HCT116 (cell line): ENCODE measurements around the gene PDE6C. TPM values are rescaled to one million over a fixed set of nuclear protein-coding genes. Genes with fewer than 3 reads are reported as not detected.

Experiments
- ATAC-seq: fragments of 200-7000 bp; cut with Tn5 transposase; 2 replicates; pipeline ENCODE4 v1.9.1; 2020; ENCODE audit warnings: mild to moderate bottlenecking, moderate library complexity
- BruUV-seq: library from RNA; stranded (reverse); fragments of 400-500 nt; replicated peaks from 2 replicates; lab custom pipeline; 2021; lab: Mats Ljungman, UMichigan
- CTCF ChIA-PET: fragments of 300-600 bp; sonication (Branson Sonifier 250); formaldehyde crosslinking; loops from one replicate; lab custom pipeline; 2021; ENCODE audit warnings: antibody characterized with exemption; lab: Charles Lee
- POLR2A ChIA-PET: fragments of 300-600, 350-600 bp; sonication (Branson Sonifier 250); formaldehyde crosslinking; loops from one replicate; lab custom pipeline; 2021; ENCODE audit warnings: antibody characterized with exemption; lab: Charles Lee
- RAD21 ChIA-PET, 2 experiments: fragments of 300-600 bp; sonication (Branson Sonifier 250); formaldehyde crosslinking; loops; one replicate each; lab custom pipeline; 2023; ENCODE audit warnings: low total read pairs in 2 of 2; ENCODE audit not compliant: uncharacterized antibody in 2 of 2, unreplicated experiment in 2 of 2, low non-redundant PET in 1 of 2; lab: Charles Lee
- DNase-seq: peaks from one replicate; pipeline ENCODE4 v3.0.0-alpha.2; 2010; ENCODE audit warnings: low read depth, low spot score
- H2AFZ ChIP-seq: fragments of 200-600 bp; shearing (Covaris generic), sonication (generic); 2 replicates; pipeline ENCODE4 v1.6.1; 2017; ENCODE audit warnings: low read depth, mixed run types, mixed read lengths, antibody characterized with exemption, low read length; ENCODE audit not compliant: poor library complexity, severe bottlenecking
- H3K27ac ChIP-seq: 2 replicates; pipeline ENCODE4 v1.5.1; 2012; ENCODE audit warnings: low read depth, low read length
- H3K27me3 ChIP-seq: fragments of 200-600 bp; sonication (generic); 2 replicates; pipeline ENCODE4 v1.6.1; 2016; ENCODE audit warnings: mixed run types, low read length, mixed read lengths; ENCODE audit not compliant: insufficient read depth
- H3K36me3 ChIP-seq, 2 experiments: fragments of 200-500 bp in 1 of 2; fragments of 200-600 bp in 1 of 2; sonication (Bioruptor generic) in 1 of 2; sonication (generic) in 1 of 2; 2 replicates each; pipeline versions ENCODE4 v1.5.1 to v1.6.1; 2014 to 2016; ENCODE audit warnings: low read length in 2 of 2, inconsistent platforms in 1 of 2, mixed read lengths in 1 of 2, mixed run types in 1 of 2; ENCODE audit not compliant: insufficient read depth in 2 of 2, control insufficient read depth in 1 of 2
- H3K4me1 ChIP-seq, 2 experiments: fragments of 200-600 bp in 1 of 2; sonication (generic) in 1 of 2; 2 replicates each; pipeline versions ENCODE4 v1.5.1 to v1.6.1; 2012 to 2017; ENCODE audit warnings: low read length in 2 of 2, inconsistent platforms in 1 of 2, mild to moderate bottlenecking in 1 of 2, mixed read lengths in 1 of 2, mixed run types in 1 of 2, moderate library complexity in 1 of 2; ENCODE audit not compliant: insufficient read depth in 2 of 2, control insufficient read depth in 1 of 2
- H3K4me2 ChIP-seq: fragments of 200-600 bp; sonication (generic); 2 replicates; pipeline ENCODE4 v1.6.1; 2017; ENCODE audit warnings: mixed run types, low read length, mixed read lengths
- H3K4me3 ChIP-seq, 2 experiments: fragments of 200-600 bp in 1 of 2; sonication (generic) in 1 of 2; replicated peaks in 1 of 2; 2 replicates each; pipeline ENCODE4 v1.5.1; 2011 to 2016; ENCODE audit warnings: low read length in 2 of 2, control low read depth in 1 of 2, low read depth in 1 of 2, mild to moderate bottlenecking in 1 of 2, mixed read lengths in 1 of 2, mixed run types in 1 of 2
- H3K79me2 ChIP-seq: fragments of 200-600 bp; sonication (generic); 2 replicates; pipeline ENCODE4 v1.6.1; 2017; ENCODE audit warnings: mild to moderate bottlenecking, mixed run types, low read length, moderate library complexity, mixed read lengths; ENCODE audit not compliant: insufficient read depth
- H3K9ac ChIP-seq: fragments of 200-600 bp; sonication (generic); 2 replicates; pipeline ENCODE4 v1.6.1; 2016; ENCODE audit warnings: low read length, mixed read lengths
- H3K9me2 ChIP-seq: fragments of 200-600 bp; sonication (generic), shearing (Covaris generic); 2 replicates; pipeline ENCODE4 v1.6.1; 2017; ENCODE audit warnings: mixed run types, mild to moderate bottlenecking, moderate library complexity; ENCODE audit not compliant: insufficient read depth
- H3K9me3 ChIP-seq, 2 experiments: fragments of 200-500 bp in 1 of 2; fragments of 200-600 bp in 1 of 2; sonication (Bioruptor generic) in 1 of 2; sonication (generic) in 1 of 2; 2 replicates each; pipeline ENCODE4 v1.6.1; 2014 to 2017; ENCODE audit warnings: low read length in 2 of 2, mixed read lengths in 2 of 2, inconsistent platforms in 1 of 2, low read depth in 1 of 2, mild to moderate bottlenecking in 1 of 2, mixed run types in 1 of 2, moderate library complexity in 1 of 2; ENCODE audit not compliant: control insufficient read depth in 1 of 2, insufficient read depth in 1 of 2
- H4K20me1 ChIP-seq: fragments of 200-600 bp; sonication (generic), shearing (Covaris generic); 2 replicates; pipeline ENCODE4 v1.6.1; 2017; ENCODE audit warnings: mixed run types, mild to moderate bottlenecking, moderate library complexity; ENCODE audit not compliant: insufficient read depth
- CBX3 ChIP-seq: IDR thresholded peaks from 2 replicates; pipeline ENCODE4 v1.6.1; 2012; ENCODE audit warnings: low read depth
- CEBPB ChIP-seq: IDR thresholded peaks from 2 replicates; pipeline ENCODE4 v1.6.1; 2012; ENCODE audit warnings: low read depth
- CTCF ChIP-seq, 3 experiments: fragments of 200-600 bp in 1 of 3; sonication (generic) in 1 of 3; IDR thresholded peaks in 2 of 3; conservative IDR thresholded peaks in 1 of 3; 2 replicates each; pipeline ENCODE4 v1.5.1; 2012 to 2017; ENCODE audit warnings: low read depth in 2 of 3, low read length in 2 of 3, antibody characterized with exemption in 1 of 3, borderline replicate concordance in 1 of 3, control low read depth in 1 of 3, mild to moderate bottlenecking in 1 of 3, mixed read lengths in 1 of 3, mixed run types in 1 of 3, moderate library complexity in 1 of 3; ENCODE audit not compliant: insufficient read depth in 1 of 3
- EZH2 ChIP-seq: fragments of 200-600 bp; sonication (generic); IDR thresholded peaks from 2 replicates; pipeline ENCODE4 v1.6.1; 2017; ENCODE audit warnings: antibody characterized with exemption, mixed run types
- EZH2phosphoT487 ChIP-seq: fragments of 200-600 bp; IDR thresholded peaks from 2 replicates; pipeline ENCODE4 v1.6.1; 2018; ENCODE audit warnings: antibody characterized with exemption, borderline replicate concordance
- FOSL1 ChIP-seq: IDR thresholded peaks from 2 replicates; pipeline ENCODE4 v1.6.1; 2012; ENCODE audit warnings: low read depth
- JUND ChIP-seq: IDR thresholded peaks from 2 replicates; pipeline ENCODE4 v1.6.1; 2012
- MAX ChIP-seq: IDR thresholded peaks from 2 replicates; pipeline ENCODE4 v1.6.1; 2012
- POLR2A ChIP-seq: IDR thresholded peaks from 2 replicates; pipeline ENCODE4 v1.7.0; 2011; ENCODE audit warnings: borderline replicate concordance; ENCODE audit not compliant: insufficient read depth, insufficient read length; ENCODE audit errors: extremely low read depth
- POLR2AphosphoS5 ChIP-seq: IDR thresholded peaks from 2 replicates; pipeline ENCODE4 v1.6.1; 2011; ENCODE audit warnings: mild to moderate bottlenecking, low read depth, low read length, moderate library complexity
- RAD21 ChIP-seq: IDR thresholded peaks from 2 replicates; pipeline ENCODE4 v1.6.1; 2012; ENCODE audit warnings: low read depth, mild to moderate bottlenecking
- REST ChIP-seq: IDR thresholded peaks from 2 replicates; pipeline ENCODE4 v1.6.1; 2012; ENCODE audit warnings: low read depth
- SRF ChIP-seq: IDR thresholded peaks from 2 replicates; pipeline ENCODE4 v1.6.1; 2012; ENCODE audit warnings: low read depth
- TCF7L2 ChIP-seq: IDR thresholded peaks from 2 replicates; pipeline ENCODE4 v1.7.0; 2011; ENCODE audit warnings: borderline replicate concordance, inconsistent platforms; ENCODE audit not compliant: insufficient read depth, insufficient read length; ENCODE audit errors: extremely low read depth
- YY1 ChIP-seq: IDR thresholded peaks from 2 replicates; pipeline ENCODE4 v1.6.1; 2011; ENCODE audit warnings: low read length, low read depth, moderate library complexity, mild to moderate bottlenecking; ENCODE audit not compliant: insufficient replicate concordance; ENCODE audit errors: extremely low read depth
- ZNF274 ChIP-seq: fragments of 200-500 bp; sonication (Bioruptor generic); IDR thresholded peaks from 2 replicates; pipeline ENCODE4 v1.6.1; 2014; ENCODE audit warnings: mild to moderate bottlenecking, low read depth, low read length, inconsistent platforms
- intact Hi-C: fragments of 100-400 bp; cut with micrococcal nuclease; formaldehyde crosslinking; loops from 2 replicates; pipeline ENCODE4 v1.10.0; 2022
- total RNA-seq: library from RNA; stranded (reverse); gene quantifications from one replicate; pipeline ENCODE4 v1.2.1, GENCODE V29; 2021; ENCODE audit not compliant: unreplicated experiment

The PDE6C gene
- total RNA-seq, 1 experiment from 2014 or later, result not detected

GRCh38 chr10:93671042-93671441 is 58.7 kb downstream of the PDE6C start:
- RAD21 ChIA-PET, result no interaction called here
- BruUV-seq, result no TSS peak

DNA sequence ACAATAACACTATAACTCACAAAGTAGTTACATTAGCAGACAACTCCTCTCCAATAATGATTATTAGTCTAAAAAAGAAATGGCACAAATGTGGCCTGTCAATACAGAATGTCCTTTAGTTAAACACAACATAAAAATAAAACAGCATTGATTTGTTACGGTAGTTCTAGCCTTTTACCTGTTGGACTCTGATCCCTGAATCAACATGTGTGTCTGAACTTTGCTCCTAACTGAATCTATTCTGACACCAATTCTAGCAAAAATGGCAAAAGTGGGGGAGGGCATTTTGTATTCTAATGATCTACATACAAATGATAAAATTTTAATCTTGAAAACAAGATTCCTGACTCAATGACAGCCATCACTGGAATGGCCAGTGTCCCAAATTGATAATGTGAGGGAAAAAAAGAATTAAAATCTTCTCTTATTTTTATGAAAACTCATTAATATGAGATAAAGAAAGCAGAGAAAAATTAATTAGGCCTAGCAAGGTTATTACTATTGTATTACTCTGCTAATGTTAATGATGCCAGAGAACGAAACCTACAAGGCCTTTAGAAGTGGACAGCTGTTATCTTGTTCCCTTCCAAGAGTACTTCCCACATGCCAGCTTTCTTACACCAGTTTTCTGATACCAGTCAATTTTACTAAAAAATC is 59.8 kb downstream of the PDE6C start:
- intact Hi-C loops, result no loop called here
- CTCF ChIA-PET, result no interaction called here
- TF ChIP-seq CBX3, result no peak
- TF ChIP-seq YY1, result no peak
- TF ChIP-seq RAD21, result no peak
- TF ChIP-seq REST, result no peak
- TF ChIP-seq EZH2, result no peak
- no peak for TF ChIP-seq CTCF (IDR thresholded peaks at IDR 0.05 in 2 of 3, conservative IDR thresholded peaks at IDR 0.05 in 1 of 3; ENCODE audit: borderline replicate concordance in 1 of 3, insufficient read depth in 1 of 3, low read depth in 2 of 3, low read length in 2 of 3)
- no peak for TF ChIP-seq TCF7L2
- TF ChIP-seq EZH2phosphoT487, result no peak
- TF ChIP-seq JUND, result no peak

More at GRCh38 chr10:93671042-93671441, 58.7 kb downstream of the PDE6C start:
- TF ChIP-seq MAX, result no peak
- TF ChIP-seq POLR2AphosphoS5, result no peak
- TF ChIP-seq ZNF274, result no peak
- TF ChIP-seq RAD21, result no peak
- TF ChIP-seq FOSL1, result no peak
- no peak for TF ChIP-seq EZH2phosphoT487
- no peak for TF ChIP-seq SRF
- TF ChIP-seq CEBPB, result no peak
- no peak for TF ChIP-seq TCF7L2
- TF ChIP-seq JUND, result no peak
- TF ChIP-seq POLR2A, result no peak
- H2AFZ ChIP-seq, result no peak overlapping the region
- H3K9me3 ChIP-seq, result no peaks in the 10 kb centered on the region
- ChIA-PET POLR2A (no interaction called here), CTCF (no interaction called here)
- no peak overlapping the region for H3K4me3 ChIP-seq
- no peaks in the 10 kb centered on the region for H3K9me2 ChIP-seq
- H3K4me1 ChIP-seq, result no peaks in the 10 kb centered on the region
- H3K9ac ChIP-seq, result no peak overlapping the region
- H3K4me2 ChIP-seq, result no peak overlapping the region
- intact Hi-C loops, result no loop called here
- no peak overlapping the region for H3K27ac ChIP-seq
- no peaks in the 10 kb centered on the region; the same call in 1 of the 2 replicates for H4K20me1 ChIP-seq
- H3K79me2 ChIP-seq, result no peaks in the 10 kb centered on the region
- ATAC-seq (no peak), DNase-seq (no peak)
- H3K36me3 ChIP-seq, result peaks cover 12 to 27% of the 10 kb centered on the region in 2 experiments
- no peaks in the 10 kb centered on the region for H3K27me3 ChIP-seq

More for the DNA sequence above, 59.8 kb downstream of the PDE6C start:
- Histone ChIP-seq H3K36me3 (peaks cover 13 to 28% of the 10 kb centered on the region in 2 experiments), H4K20me1 (no peaks in the 10 kb centered on the region; the same call in 1 of the 2 replicates), H3K27me3 (no peaks in the 10 kb centered on the region), H3K4me1 (no peaks in the 10 kb centered on the region), H3K9me3 (no peaks in the 10 kb centered on the region), H3K4me3 (no peak overlapping the region), H3K9ac (no peak overlapping the region), H3K9me2 (no peaks in the 10 kb centered on the region), H2AFZ (no peak overlapping the region), H3K4me2 (no peak overlapping the region), H3K79me2 (no peaks in the 10 kb centered on the region), H3K27ac (no peak overlapping the region)
- BruUV-seq, result no TSS peak
- POLR2A ChIA-PET, result no interaction called here
- RAD21 ChIA-PET, result no interaction called here
- DNase-seq (no peak), ATAC-seq (no peak)
